Articular chondrocyte of knee joint (primary cell): ENCODE results near the gene FCSK. TPM values are rescaled to one million over a fixed set of nuclear protein-coding genes. Genes with fewer than 3 reads are reported as not detected.

Source experiments
- small RNA-seq: library from RNA; depleted of rRNA; stranded (forward); fragments of <200 nt; gene quantifications from one replicate; pipeline ENCODE3, GENCODE V24; 2012
- total RNA-seq: library from RNA; depleted of rRNA; stranded (reverse); fragments of >200 nt; gene quantifications from 2 replicates; pipeline ENCODE4 v1.2.3, GENCODE V29; 2012

FCSK gene
- total RNA-seq: 9.6 and 11.0 TPM in 2 replicates

GRCh38 chr16:70454222-70455034 lies at the start of gene FCSK:
Gene FCSK (plus strand): TSS chr16:70454595. CDS start chr16:70463191, 8,596 bp downstream.

GRCh38 chr16:70438969-70439862 lies 15.2 kb upstream of the FCSK start, which contains the start of gene ST3GAL2:
Gene ST3GAL2 (minus strand): TSS chr16:70439100. CDS start chr16:70398530, 40,570 bp downstream.

GRCh38 chr16:70523076-70523742 lies 68.8 kb downstream of the FCSK start, which contains the start of gene COG4:
Gene COG4 (minus strand): TSS chr16:70523554. CDS start chr16:70523543, 11 bp downstream.

GRCh38 chr16:70523743-70524398 lies 69.5 kb downstream of the FCSK start, which contains the start of gene SF3B3:
Gene SF3B3 (plus strand): TSS chr16:70523816. CDS start chr16:70526657, 2,841 bp downstream.

Small RNAs within 50 kb of the gene (small RNA-seq; reads per million reads assigned to genes)
- gene RNU6-23P: not detected
- gene RPS27P26: not detected
- 89.3 reads per million, percentile 98 among the genes with 10 or more reads in this experiment for gene SNORD111B

Other genes with a start within 250 kb of the FCSK start
- gene EXOSC6, start 202.7 kb upstream of the FCSK start, total RNA-seq: 24.3 and 25.1 TPM in 2 replicates
- 103 and 115 TPM in 2 replicates for gene AARS1, start 165.1 kb upstream of the FCSK start, total RNA-seq
- 34.8 and 36.3 TPM in 2 replicates for gene DDX19B, start 155.4 kb upstream of the FCSK start, total RNA-seq
- 36.7 and 36.8 TPM in 2 replicates for gene DDX19A, start 107.7 kb upstream of the FCSK start, total RNA-seq
- gene ST3GAL2, start 15.5 kb upstream of the FCSK start, total RNA-seq: 17.8 and 23.9 TPM in 2 replicates
- 52.9 and 76.6 TPM in 2 replicates for gene COG4, start 69.0 kb downstream of the FCSK start, total RNA-seq
- gene SF3B3, start 69.2 kb downstream of the FCSK start, total RNA-seq: 149 and 155 TPM in 2 replicates
- gene IL34, start 192.0 kb downstream of the FCSK start, total RNA-seq: 5.7 and 7.1 TPM in 2 replicates
- gene MTSS2, start 231.5 kb downstream of the FCSK start, total RNA-seq: 62.7 and 85.7 TPM in 2 replicates